HCT116 (cell line): ENCODE results near the gene TTC12. TPM values are rescaled to one million over a fixed set of nuclear protein-coding genes. Genes with fewer than 3 reads are reported as not detected.

Experiments used
- ATAC-seq: fragments of 200-7000 bp; cut with Tn5 transposase; 2 replicates; pipeline ENCODE4 v1.9.1; 2020; ENCODE audit warnings: mild to moderate bottlenecking, moderate library complexity
- BruUV-seq: library from RNA; stranded (reverse); fragments of 400-500 nt; replicated peaks from 2 replicates; lab custom pipeline; 2021; lab: Mats Ljungman, UMichigan
- CTCF ChIA-PET: fragments of 300-600 bp; sonication (Branson Sonifier 250); formaldehyde crosslinking; loops from one replicate; lab custom pipeline; 2021; ENCODE audit warnings: antibody characterized with exemption; lab: Charles Lee
- POLR2A ChIA-PET: fragments of 300-600, 350-600 bp; sonication (Branson Sonifier 250); formaldehyde crosslinking; loops from one replicate; lab custom pipeline; 2021; ENCODE audit warnings: antibody characterized with exemption; lab: Charles Lee
- RAD21 ChIA-PET, 2 experiments: fragments of 300-600 bp; sonication (Branson Sonifier 250); formaldehyde crosslinking; loops; one replicate each; lab custom pipeline; 2023; ENCODE audit warnings: low total read pairs in 2 of 2; ENCODE audit not compliant: uncharacterized antibody in 2 of 2, unreplicated experiment in 2 of 2, low non-redundant PET in 1 of 2; lab: Charles Lee
- DNase-seq: peaks from one replicate; pipeline ENCODE4 v3.0.0-alpha.2; 2010; ENCODE audit warnings: low read depth, low spot score
- H2AFZ ChIP-seq: fragments of 200-600 bp; shearing (Covaris generic), sonication (generic); 2 replicates; pipeline ENCODE4 v1.6.1; 2017; ENCODE audit warnings: low read depth, mixed run types, mixed read lengths, antibody characterized with exemption, low read length; ENCODE audit not compliant: poor library complexity, severe bottlenecking
- H3K27ac ChIP-seq: 2 replicates; pipeline ENCODE4 v1.5.1; 2012; ENCODE audit warnings: low read depth, low read length
- H3K27me3 ChIP-seq: fragments of 200-600 bp; sonication (generic); 2 replicates; pipeline ENCODE4 v1.6.1; 2016; ENCODE audit warnings: mixed run types, low read length, mixed read lengths; ENCODE audit not compliant: insufficient read depth
- H3K36me3 ChIP-seq, 2 experiments: fragments of 200-500 bp in 1 of 2; fragments of 200-600 bp in 1 of 2; sonication (Bioruptor generic) in 1 of 2; sonication (generic) in 1 of 2; 2 replicates each; pipeline versions ENCODE4 v1.5.1 to v1.6.1; 2014 to 2016; ENCODE audit warnings: low read length in 2 of 2, inconsistent platforms in 1 of 2, mixed read lengths in 1 of 2, mixed run types in 1 of 2; ENCODE audit not compliant: insufficient read depth in 2 of 2, control insufficient read depth in 1 of 2
- H3K4me1 ChIP-seq, 2 experiments: fragments of 200-600 bp in 1 of 2; sonication (generic) in 1 of 2; 2 replicates each; pipeline versions ENCODE4 v1.5.1 to v1.6.1; 2012 to 2017; ENCODE audit warnings: low read length in 2 of 2, inconsistent platforms in 1 of 2, mild to moderate bottlenecking in 1 of 2, mixed read lengths in 1 of 2, mixed run types in 1 of 2, moderate library complexity in 1 of 2; ENCODE audit not compliant: insufficient read depth in 2 of 2, control insufficient read depth in 1 of 2
- H3K4me2 ChIP-seq: fragments of 200-600 bp; sonication (generic); 2 replicates; pipeline ENCODE4 v1.6.1; 2017; ENCODE audit warnings: mixed run types, low read length, mixed read lengths
- H3K4me3 ChIP-seq, 2 experiments: fragments of 200-600 bp in 1 of 2; sonication (generic) in 1 of 2; replicated peaks in 1 of 2; 2 replicates each; pipeline ENCODE4 v1.5.1; 2011 to 2016; ENCODE audit warnings: low read length in 2 of 2, control low read depth in 1 of 2, low read depth in 1 of 2, mild to moderate bottlenecking in 1 of 2, mixed read lengths in 1 of 2, mixed run types in 1 of 2
- H3K79me2 ChIP-seq: fragments of 200-600 bp; sonication (generic); 2 replicates; pipeline ENCODE4 v1.6.1; 2017; ENCODE audit warnings: mild to moderate bottlenecking, mixed run types, low read length, moderate library complexity, mixed read lengths; ENCODE audit not compliant: insufficient read depth
- H3K9ac ChIP-seq: fragments of 200-600 bp; sonication (generic); 2 replicates; pipeline ENCODE4 v1.6.1; 2016; ENCODE audit warnings: low read length, mixed read lengths
- H3K9me2 ChIP-seq: fragments of 200-600 bp; sonication (generic), shearing (Covaris generic); 2 replicates; pipeline ENCODE4 v1.6.1; 2017; ENCODE audit warnings: mixed run types, mild to moderate bottlenecking, moderate library complexity; ENCODE audit not compliant: insufficient read depth
- H3K9me3 ChIP-seq, 2 experiments: fragments of 200-500 bp in 1 of 2; fragments of 200-600 bp in 1 of 2; sonication (Bioruptor generic) in 1 of 2; sonication (generic) in 1 of 2; 2 replicates each; pipeline ENCODE4 v1.6.1; 2014 to 2017; ENCODE audit warnings: low read length in 2 of 2, mixed read lengths in 2 of 2, inconsistent platforms in 1 of 2, low read depth in 1 of 2, mild to moderate bottlenecking in 1 of 2, mixed run types in 1 of 2, moderate library complexity in 1 of 2; ENCODE audit not compliant: control insufficient read depth in 1 of 2, insufficient read depth in 1 of 2
- H4K20me1 ChIP-seq: fragments of 200-600 bp; sonication (generic), shearing (Covaris generic); 2 replicates; pipeline ENCODE4 v1.6.1; 2017; ENCODE audit warnings: mixed run types, mild to moderate bottlenecking, moderate library complexity; ENCODE audit not compliant: insufficient read depth
- EGR1 ChIP-seq: IDR thresholded peaks from 2 replicates; pipeline ENCODE4 v1.6.1; 2012; ENCODE audit warnings: low read depth
- ELF1 ChIP-seq: IDR thresholded peaks from 2 replicates; pipeline ENCODE4 v1.6.1; 2012; ENCODE audit warnings: low read depth, borderline replicate concordance
- EZH2phosphoT487 ChIP-seq: fragments of 200-600 bp; IDR thresholded peaks from 2 replicates; pipeline ENCODE4 v1.6.1; 2018; ENCODE audit warnings: antibody characterized with exemption, borderline replicate concordance
- JUND ChIP-seq: IDR thresholded peaks from 2 replicates; pipeline ENCODE4 v1.6.1; 2012
- POLR2A ChIP-seq: IDR thresholded peaks from 2 replicates; pipeline ENCODE4 v1.7.0; 2011; ENCODE audit warnings: borderline replicate concordance; ENCODE audit not compliant: insufficient read depth, insufficient read length; ENCODE audit errors: extremely low read depth
- POLR2AphosphoS5 ChIP-seq: IDR thresholded peaks from 2 replicates; pipeline ENCODE4 v1.6.1; 2011; ENCODE audit warnings: mild to moderate bottlenecking, low read depth, low read length, moderate library complexity
- RAD21 ChIP-seq: IDR thresholded peaks from 2 replicates; pipeline ENCODE4 v1.6.1; 2012; ENCODE audit warnings: low read depth, mild to moderate bottlenecking
- SP1 ChIP-seq: IDR thresholded peaks from 2 replicates; pipeline ENCODE4 v1.6.1; 2012; ENCODE audit warnings: low read depth
- TCF7L2 ChIP-seq: IDR thresholded peaks from 2 replicates; pipeline ENCODE4 v1.7.0; 2011; ENCODE audit warnings: borderline replicate concordance, inconsistent platforms; ENCODE audit not compliant: insufficient read depth, insufficient read length; ENCODE audit errors: extremely low read depth
- ZFX ChIP-seq: fragments of 450-650 bp; IDR thresholded peaks from 2 replicates; pipeline ENCODE4 v1.6.1; 2017
- ZNF274 ChIP-seq: fragments of 200-500 bp; sonication (Bioruptor generic); IDR thresholded peaks from 2 replicates; pipeline ENCODE4 v1.6.1; 2014; ENCODE audit warnings: mild to moderate bottlenecking, low read depth, low read length, inconsistent platforms
- intact Hi-C: fragments of 100-400 bp; cut with micrococcal nuclease; formaldehyde crosslinking; loops from 2 replicates; pipeline ENCODE4 v1.10.0; 2022
- total RNA-seq: library from RNA; stranded (reverse); gene quantifications from one replicate; pipeline ENCODE4 v1.2.1, GENCODE V29; 2021; ENCODE audit not compliant: unreplicated experiment
- TF ChIP-seq, protein P1 (sequence below): IDR thresholded peaks from 2 replicates; pipeline ENCODE4 v1.6.1; 2012
- TF ChIP-seq, protein P2 (sequence below), 3 experiments: fragments of 200-600 bp in 1 of 3; sonication (generic) in 1 of 3; IDR thresholded peaks in 2 of 3; conservative IDR thresholded peaks in 1 of 3; 2 replicates each; pipeline ENCODE4 v1.5.1; 2012 to 2017; ENCODE audit warnings: low read depth in 2 of 3, low read length in 2 of 3, antibody characterized with exemption in 1 of 3, borderline replicate concordance in 1 of 3, control low read depth in 1 of 3, mild to moderate bottlenecking in 1 of 3, mixed read lengths in 1 of 3, mixed run types in 1 of 3, moderate library complexity in 1 of 3; ENCODE audit not compliant: insufficient read depth in 1 of 3
- TF ChIP-seq, protein P3 (sequence below): IDR thresholded peaks from 2 replicates; pipeline ENCODE4 v1.6.1; 2011; ENCODE audit warnings: mild to moderate bottlenecking, low read length, moderate library complexity; ENCODE audit not compliant: insufficient replicate concordance; ENCODE audit errors: extremely low read depth
- TF ChIP-seq, protein P4 (sequence below): IDR thresholded peaks from 2 replicates; pipeline ENCODE4 v1.6.1; 2012

Gene TTC12
- total RNA-seq, 1 experiment from 2014 or later: 12.6 TPM

DNA sequence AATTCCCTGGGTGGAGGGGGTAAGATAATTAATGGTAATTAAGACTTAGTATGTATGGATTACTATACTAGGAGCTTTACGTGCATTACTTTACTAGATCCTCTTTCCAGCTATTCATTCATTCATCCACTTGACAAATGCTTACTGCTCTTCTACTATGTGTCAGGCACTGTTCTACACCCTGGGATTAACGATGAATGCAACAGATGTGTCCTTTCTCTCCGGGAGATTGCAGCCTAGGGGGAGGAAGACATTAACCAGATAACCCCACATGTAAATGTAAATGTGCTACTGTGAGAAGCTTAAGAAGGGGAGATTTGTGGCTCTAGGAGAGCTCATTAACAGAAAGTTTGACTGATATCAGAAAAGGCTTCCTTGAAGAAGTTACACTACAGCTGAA lies 74.9 kb downstream of the TTC12 start:
- RAD21 ChIA-PET: no interaction called here
- Histone ChIP-seq H3K4me1 (peaks cover 2 to 10% of the 10 kb centered on the region in 2 experiments; a peak in 1 of 4 replicates), H3K27ac (no peak overlapping the region), H2AFZ (no peak overlapping the region), H3K9me2 (no peaks in the 10 kb centered on the region), H3K9ac (no peak overlapping the region), H3K27me3 (peaks cover 15% of the 10 kb centered on the region), H3K36me3 (no peaks in the 10 kb centered on the region), H3K79me2 (no peaks in the 10 kb centered on the region), H3K4me2 (no peak overlapping the region), H3K9me3 (no peaks in the 10 kb centered on the region), H4K20me1 (no peaks in the 10 kb centered on the region), H3K4me3 (no peak overlapping the region)
- POLR2A ChIA-PET: no interaction called here
- TF ChIP-seq POLR2A: no peak
- no peak for TF ChIP-seq ZFX
- TF ChIP-seq POLR2AphosphoS5: no peak
- TF ChIP-seq, protein P1, sequence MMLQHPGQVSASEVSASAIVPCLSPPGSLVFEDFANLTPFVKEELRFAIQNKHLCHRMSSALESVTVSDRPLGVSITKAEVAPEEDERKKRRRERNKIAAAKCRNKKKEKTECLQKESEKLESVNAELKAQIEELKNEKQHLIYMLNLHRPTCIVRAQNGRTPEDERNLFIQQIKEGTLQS: no peak
- no peak for TF ChIP-seq JUND
- BruUV-seq: no TSS peak
- ATAC-seq (no peak), DNase-seq (no peak)
- CTCF ChIA-PET: no interaction called here
- intact Hi-C loops: no loop called here

DNA sequence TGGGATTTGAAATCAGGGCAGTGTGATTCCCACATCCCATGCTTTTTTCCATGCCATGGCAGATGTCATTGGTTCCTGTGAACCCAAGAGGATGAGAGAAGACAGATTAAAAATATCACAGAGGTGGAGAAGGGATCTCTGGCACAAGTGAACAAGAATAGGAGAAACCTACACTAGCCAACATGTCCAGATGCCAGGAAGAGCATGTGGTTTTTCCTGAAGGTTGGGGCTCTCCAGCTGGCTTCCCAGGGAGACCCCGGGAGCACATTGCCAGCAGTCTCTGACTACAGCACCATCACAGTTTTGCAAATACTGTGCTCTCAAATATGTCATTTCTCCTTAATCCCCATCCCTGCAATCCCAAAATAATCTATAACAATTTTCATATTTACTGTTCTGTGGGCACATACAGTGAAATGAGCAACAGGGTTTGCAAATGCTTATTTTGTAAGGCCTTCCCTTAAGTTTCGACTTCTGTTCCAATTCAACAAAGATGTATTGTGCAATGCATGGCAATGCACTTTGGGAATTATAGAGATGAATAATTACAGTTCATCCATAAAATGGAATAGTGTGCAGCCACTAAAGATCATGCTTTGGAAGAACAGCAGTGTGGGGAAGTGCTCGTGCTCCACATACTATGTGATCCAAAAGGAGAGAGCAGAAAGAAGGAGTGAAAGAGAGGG lies 78.0 kb downstream of the TTC12 start:
- Histone ChIP-seq H4K20me1 (no peaks in the 10 kb centered on the region), H3K4me2 (no peak overlapping the region), H3K9me3 (no peaks in the 10 kb centered on the region), H3K36me3 (no peaks in the 10 kb centered on the region), H3K4me3 (no peak overlapping the region), H3K27ac (no peak overlapping the region), H3K4me1 (peaks cover 2 to 8% of the 10 kb centered on the region in 2 experiments; a peak in 1 of 4 replicates), H3K9ac (no peak overlapping the region), H2AFZ (no peak overlapping the region), H3K9me2 (no peaks in the 10 kb centered on the region), H3K27me3 (peaks cover 15% of the 10 kb centered on the region), H3K79me2 (no peaks in the 10 kb centered on the region)
- ATAC-seq (no peak), DNase-seq (no peak)
- ChIA-PET POLR2A (no interaction called here), RAD21 (no interaction called here), CTCF (no interaction called here)
- intact Hi-C loops: no loop called here
- no TSS peak for BruUV-seq
- TF ChIP-seq ELF1 (no peak), POLR2A (no peak), ZNF274 (no peak), JUND (no peak), EZH2phosphoT487 (no peak), TCF7L2 (no peak), RAD21 (no peak), SP1 (no peak), EGR1 (no peak)
- TF ChIP-seq, protein P2, sequence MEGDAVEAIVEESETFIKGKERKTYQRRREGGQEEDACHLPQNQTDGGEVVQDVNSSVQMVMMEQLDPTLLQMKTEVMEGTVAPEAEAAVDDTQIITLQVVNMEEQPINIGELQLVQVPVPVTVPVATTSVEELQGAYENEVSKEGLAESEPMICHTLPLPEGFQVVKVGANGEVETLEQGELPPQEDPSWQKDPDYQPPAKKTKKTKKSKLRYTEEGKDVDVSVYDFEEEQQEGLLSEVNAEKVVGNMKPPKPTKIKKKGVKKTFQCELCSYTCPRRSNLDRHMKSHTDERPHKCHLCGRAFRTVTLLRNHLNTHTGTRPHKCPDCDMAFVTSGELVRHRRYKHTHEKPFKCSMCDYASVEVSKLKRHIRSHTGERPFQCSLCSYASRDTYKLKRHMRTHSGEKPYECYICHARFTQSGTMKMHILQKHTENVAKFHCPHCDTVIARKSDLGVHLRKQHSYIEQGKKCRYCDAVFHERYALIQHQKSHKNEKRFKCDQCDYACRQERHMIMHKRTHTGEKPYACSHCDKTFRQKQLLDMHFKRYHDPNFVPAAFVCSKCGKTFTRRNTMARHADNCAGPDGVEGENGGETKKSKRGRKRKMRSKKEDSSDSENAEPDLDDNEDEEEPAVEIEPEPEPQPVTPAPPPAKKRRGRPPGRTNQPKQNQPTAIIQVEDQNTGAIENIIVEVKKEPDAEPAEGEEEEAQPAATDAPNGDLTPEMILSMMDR (IDR thresholded peaks at IDR 0.05 in 2 of 3, conservative IDR thresholded peaks at IDR 0.05 in 1 of 3; ENCODE audit: borderline replicate concordance in 1 of 3, insufficient read depth in 1 of 3, low read depth in 2 of 3, low read length in 2 of 3): no peak
- TF ChIP-seq, protein P3, sequence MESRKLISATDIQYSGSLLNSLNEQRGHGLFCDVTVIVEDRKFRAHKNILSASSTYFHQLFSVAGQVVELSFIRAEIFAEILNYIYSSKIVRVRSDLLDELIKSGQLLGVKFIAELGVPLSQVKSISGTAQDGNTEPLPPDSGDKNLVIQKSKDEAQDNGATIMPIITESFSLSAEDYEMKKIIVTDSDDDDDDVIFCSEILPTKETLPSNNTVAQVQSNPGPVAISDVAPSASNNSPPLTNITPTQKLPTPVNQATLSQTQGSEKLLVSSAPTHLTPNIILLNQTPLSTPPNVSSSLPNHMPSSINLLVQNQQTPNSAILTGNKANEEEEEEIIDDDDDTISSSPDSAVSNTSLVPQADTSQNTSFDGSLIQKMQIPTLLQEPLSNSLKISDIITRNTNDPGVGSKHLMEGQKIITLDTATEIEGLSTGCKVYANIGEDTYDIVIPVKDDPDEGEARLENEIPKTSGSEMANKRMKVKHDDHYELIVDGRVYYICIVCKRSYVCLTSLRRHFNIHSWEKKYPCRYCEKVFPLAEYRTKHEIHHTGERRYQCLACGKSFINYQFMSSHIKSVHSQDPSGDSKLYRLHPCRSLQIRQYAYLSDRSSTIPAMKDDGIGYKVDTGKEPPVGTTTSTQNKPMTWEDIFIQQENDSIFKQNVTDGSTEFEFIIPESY: no peak
- TF ChIP-seq, protein P4, sequence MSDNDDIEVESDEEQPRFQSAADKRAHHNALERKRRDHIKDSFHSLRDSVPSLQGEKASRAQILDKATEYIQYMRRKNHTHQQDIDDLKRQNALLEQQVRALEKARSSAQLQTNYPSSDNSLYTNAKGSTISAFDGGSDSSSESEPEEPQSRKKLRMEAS: no peak
- TF ChIP-seq, protein P1: no peak
